ENCODE data around the gene LRRC73. TPM values are rescaled to one million over a fixed set of nuclear protein-coding genes. Genes with fewer than 3 reads are reported as not detected.

The LRRC73 gene
- total RNA-seq, 1 donor from 2014 or later: 0.55 TPM

GRCh38 chr6:43457643-43458042, 52.5 kb downstream of the LRRC73 start:
- no peak for DNase-seq
- intact Hi-C loops (cut with DNase I): loop anchor here (10.0 kb wide), 1 partner anchor 47 kb away; no protein-coding TSS in a partner anchor
- peaks cover 24% of the 10 kb centered on the region for H3K27me3 ChIP-seq

More at GRCh38 chr6:43457643-43458042, 52.5 kb downstream of the LRRC73 start:
- no peak overlapping the region for H3K4me3 ChIP-seq
- no peaks in the 10 kb centered on the region for H3K9me3 ChIP-seq
- ATAC-seq: no peak
- TF ChIP-seq CTCF (IDR thresholded peaks at IDR 0.05): no peak
- H3K4me1 ChIP-seq: peaks cover 4% of the 10 kb centered on the region
- no peak overlapping the region for H3K27ac ChIP-seq
- H3K36me3 ChIP-seq: no peaks in the 10 kb centered on the region

Other genes starting within 250 kb of the LRRC73 start
- not detected for gene SLC22A7, start 212.1 kb downstream of the LRRC73 start, total RNA-seq
- 0.90 TPM for gene CRIP3, start 201.5 kb downstream of the LRRC73 start, total RNA-seq
- gene ZNF318, start 140.7 kb downstream of the LRRC73 start, total RNA-seq: 16.4 TPM
- 30.0 TPM for gene ABCC10, start 82.8 kb downstream of the LRRC73 start, total RNA-seq
- gene DLK2, start 54.8 kb downstream of the LRRC73 start, total RNA-seq: 0.23 TPM
- gene TJAP1, start 32.8 kb downstream of the LRRC73 start, total RNA-seq: 31.2 TPM
- 100 TPM for gene YIPF3, start 6.6 kb upstream of the LRRC73 start, total RNA-seq
- 28.5 TPM for gene POLR1C, start 6.7 kb upstream of the LRRC73 start, total RNA-seq
- gene XPO5, start 65.7 kb upstream of the LRRC73 start, total RNA-seq: 36.9 TPM
- 21.4 TPM for gene POLH, start 65.8 kb upstream of the LRRC73 start, total RNA-seq
- gene GTPBP2, start 118.9 kb upstream of the LRRC73 start, total RNA-seq: 85.7 TPM
- gene MAD2L1BP, start 125.5 kb upstream of the LRRC73 start, total RNA-seq: 18.5 TPM
- 0.20 TPM for gene RSPH9, start 134.7 kb upstream of the LRRC73 start, total RNA-seq
- gene MRPS18A, start 177.4 kb upstream of the LRRC73 start, total RNA-seq: 28.1 TPM